K562 (cell line): Measurements from ENCODE around the gene TMEM163. TPM values are rescaled to one million over a fixed set of nuclear protein-coding genes. Genes with fewer than 3 reads are reported as not detected.

ENCODE experiments used
- ATAC-seq: fragments of 200-7000 bp; cut with Tn5 transposase; 3 replicates; pipeline ENCODE4 v1.9.1; 2020; ENCODE audit warnings: moderate library complexity
- BruUV-seq: library from RNA; stranded (reverse); fragments of 400-500 nt; replicated peaks from 2 replicates; lab custom pipeline; 2021; lab: Mats Ljungman, UMichigan
- CTCF ChIA-PET: fragments of 300-600 bp; formaldehyde crosslinking; extraction: SDS; loops from one replicate; lab custom pipeline; 2021; ENCODE audit warnings: low intra/inter-chr PET ratio; lab: Yijun Ruan, JAX
- POLR2A ChIA-PET: fragments of 300-600, 350-650 bp; sonication (Branson Sonifier 250); formaldehyde crosslinking; extraction: SDS; loops from one replicate; lab custom pipeline; 2021; ENCODE audit warnings: antibody characterized with exemption, inconsistent platforms; lab: Yijun Ruan, JAX
- DNase-seq, 4 experiments: peaks; one replicate each; pipeline versions ENCODE4 v3.0.0 to v3.0.0-alpha.2; 2011 to 2018; ENCODE audit warnings: low spot score in 3 of 4, mixed read lengths in 3 of 4; ENCODE audit errors: extremely low read depth in 1 of 4
- FAIRE-seq: peaks from 2 replicates; lab custom pipeline; 2011; peaks lifted over from hg19 to GRCh38; lab: Jason Lieb, UNC
- H2AFZ ChIP-seq: 2 replicates; pipeline ENCODE4 v1.6.0; 2011; ENCODE audit warnings: low read depth, low read length, control low read depth, inconsistent platforms
- H3K27ac ChIP-seq: fragments of 200-600 bp; 3 replicates; pipeline ENCODE4 v1.8.0; 2011; ENCODE audit warnings: low read depth, mild to moderate bottlenecking, control low read depth, inconsistent platforms, low read length, moderate library complexity, mixed read lengths; ENCODE audit errors: extremely low read depth
- H3K27me3 ChIP-seq, 2 experiments: fragments of 300-600 bp in 1 of 2; 2 replicates in 1 of 2; 3 replicates in 1 of 2; pipeline versions ENCODE4 v1.6.0 to v1.8.0; 2011; ENCODE audit warnings: inconsistent platforms in 2 of 2, low read length in 2 of 2, mild to moderate bottlenecking in 1 of 2, mixed read lengths in 1 of 2, moderate library complexity in 1 of 2; ENCODE audit not compliant: control insufficient read depth in 2 of 2, insufficient read depth in 2 of 2
- H3K36me3 ChIP-seq: fragments of 300-600 bp; 3 replicates; pipeline ENCODE4 v1.8.0; 2011; ENCODE audit warnings: mild to moderate bottlenecking, low read length, inconsistent platforms; ENCODE audit not compliant: control insufficient read depth, insufficient read depth
- H3K4me1 ChIP-seq, 2 experiments: fragments of 200-600 bp in 1 of 2; replicated peaks in 1 of 2; 2 replicates in 1 of 2; 3 replicates in 1 of 2; pipeline versions ENCODE4 v1.5.1 to v1.8.0; 2011; ENCODE audit warnings: inconsistent platforms in 2 of 2, low read length in 2 of 2, mild to moderate bottlenecking in 1 of 2, mixed read lengths in 1 of 2, moderate library complexity in 1 of 2; ENCODE audit not compliant: control insufficient read depth in 2 of 2, insufficient read depth in 2 of 2
- H3K4me2 ChIP-seq: 2 replicates; pipeline ENCODE4 v1.6.1; 2011; ENCODE audit warnings: low read length, control low read depth, inconsistent platforms, mixed read lengths; ENCODE audit not compliant: insufficient read depth
- H3K4me3 ChIP-seq: fragments of 200-600 bp; sonication (generic), shearing (Covaris generic); 2 replicates; pipeline ENCODE4 v1.5.1; 2016; ENCODE audit warnings: control low read depth, inconsistent platforms
- H3K79me2 ChIP-seq: fragments of 200-600 bp; 3 replicates; pipeline ENCODE4 v1.8.0; 2011; ENCODE audit warnings: low read length, inconsistent platforms; ENCODE audit not compliant: control insufficient read depth, insufficient read depth
- H3K9ac ChIP-seq, 2 experiments: 2 replicates each; pipeline versions ENCODE4 v1.6.0 to v1.6.1; 2011; ENCODE audit warnings: low read depth in 2 of 2, low read length in 2 of 2, control low read depth in 1 of 2, inconsistent platforms in 1 of 2, mild to moderate bottlenecking in 1 of 2, mixed read lengths in 1 of 2; ENCODE audit not compliant: insufficient read depth in 1 of 2
- H3K9me1 ChIP-seq: one replicate; pipeline ENCODE4 v1.6.0; 2011; ENCODE audit warnings: inconsistent platforms, mild to moderate bottlenecking, low read length, moderate library complexity; ENCODE audit not compliant: control insufficient read depth, insufficient read depth
- H3K9me3 ChIP-seq: replicated peaks from 2 replicates; pipeline ENCODE4 v1.5.1; 2011; ENCODE audit warnings: low read depth, low read length, inconsistent platforms; ENCODE audit not compliant: control insufficient read depth, insufficient read depth
- H4K20me1 ChIP-seq: replicated peaks from 2 replicates; pipeline ENCODE4 v1.6.1; 2011; ENCODE audit warnings: low read length, inconsistent platforms, mixed read lengths; ENCODE audit not compliant: control insufficient read depth, insufficient read depth
- CGGBP1 ChIP-seq: fragments of 250-450 bp; sonication (Bioruptor Pico); IDR thresholded peaks from 2 replicates; pipeline ENCODE4 v1.9.0; 2021; ENCODE audit warnings: mild to moderate bottlenecking
- E2F8 ChIP-seq: fragments of 450-650 bp; IDR thresholded peaks from 2 replicates; pipeline ENCODE4 v1.7.1; 2018; ENCODE audit warnings: mild to moderate bottlenecking, low read depth; ENCODE audit not compliant: partially characterized antibody
- GATA2 ChIP-seq: sonication (generic); formaldehyde crosslinking; IDR thresholded peaks from 2 replicates; pipeline ENCODE4 v1.4.0; 2020; ENCODE audit warnings: mild to moderate bottlenecking, missing genetic modification reagents
- KDM5B ChIP-seq: fragments of 200-600 bp; sonication (generic); IDR thresholded peaks from 2 replicates; pipeline ENCODE4 v1.6.1; 2012; ENCODE audit warnings: low read depth, mild to moderate bottlenecking, moderate library complexity, low read length, control low read depth, inconsistent platforms; ENCODE audit not compliant: insufficient replicate concordance
- NFATC3 ChIP-seq: fragments of 450-650 bp; IDR thresholded peaks from 2 replicates; pipeline ENCODE4 v1.6.1; 2017; ENCODE audit warnings: mild to moderate bottlenecking
- NONO ChIP-seq, 2 experiments: fragments of 200-400 bp in 1 of 2; fragments of 450-650 bp in 1 of 2; formaldehyde crosslinking in 1 of 2; IDR thresholded peaks; 2 replicates each; pipeline ENCODE4 v1.6.1; 2017; ENCODE audit warnings: low read depth in 2 of 2, mild to moderate bottlenecking in 2 of 2, moderate library complexity in 2 of 2, low read length in 1 of 2
- RNF2 ChIP-seq: sonication (generic); IDR thresholded peaks from 2 replicates; pipeline ENCODE4 v1.6.1; 2016
- SMC3 ChIP-seq: conservative IDR thresholded peaks from 2 replicates; pipeline ENCODE4 v1.6.1; 2011; ENCODE audit warnings: low read depth, low read length, improper control_type of control experiment; ENCODE audit not compliant: insufficient read depth
- YY1 ChIP-seq, 3 experiments: IDR thresholded peaks; 2 replicates each; pipeline ENCODE4 v1.6.1; 2011; ENCODE audit warnings: low read length in 2 of 3, mild to moderate bottlenecking in 2 of 3, moderate library complexity in 2 of 3, borderline replicate concordance in 1 of 3, control low read depth in 1 of 3, low read depth in 1 of 3; ENCODE audit not compliant: insufficient read depth in 3 of 3, insufficient replicate concordance in 2 of 3, control insufficient read depth in 1 of 3, insufficient read length in 1 of 3; ENCODE audit errors: extremely low read depth in 1 of 3
- ZKSCAN1 ChIP-seq: fragments of 150-350 bp; IDR thresholded peaks from 2 replicates; pipeline ENCODE4 v1.6.1; 2016; ENCODE audit warnings: low read depth, low read length
- WGBS: fragments of 100-300 bp; shearing (Covaris generic); methylation state at CpG from one replicate; pipeline ENCODE4 v1.1.6; 2016; ENCODE audit warnings: low coverage, mixed read lengths; ENCODE audit not compliant: insufficient coverage; ENCODE audit errors: missing lambda C conversion rate; 5-methylcytosine and 5-hydroxymethylcytosine counted together
- in situ Hi-C: fragments of 300-500 bp; cut with MboI; formaldehyde crosslinking; loops from 4 replicates; pipeline ENCODE4 v1.15.0; 2018; ENCODE audit warnings: inconsistent platforms, mixed read lengths
- intact Hi-C: fragments of 100-400 bp; cut with micrococcal nuclease; formaldehyde crosslinking; loops from 2 replicates; pipeline ENCODE4 v1.14.2; 2022
- polyA plus RNA-seq, 8 experiments: library from polyadenylated mRNA; depleted of rRNA in 4 of 8; stranded (reverse) in 5 of 8; unstranded in 3 of 8; fragments of >200 nt; fragmentation: Nextera tagmentation in 2 of 8; fragmentation: Illumina TruSeq in 1 of 8; extraction: Ambion mirVana in 2 of 8; extraction: Trizol in 1 of 8; gene quantifications; 2 replicates each; pipeline versions ENCODE4 v1.2.1 to v1.2.3, GENCODE V29; 2011 to 2014; ENCODE audit warnings: inconsistent platforms in 1 of 8, missing spikeins in 1 of 8
- total RNA-seq, 7 experiments: library from RNA; depleted of rRNA in 6 of 7; stranded (reverse); fragments of >200 nt in 6 of 7; fragmentation: Illumina TruSeq in 2 of 7; extraction: Trizol in 2 of 7; gene quantifications; 2 replicates each; pipeline versions ENCODE4 v1.2.1 to v1.2.3, GENCODE V29; 2011 to 2021; ENCODE audit warnings: low replicate concordance in 1 of 7
- TF ChIP-seq, protein P1 (sequence below): sonication (generic); formaldehyde crosslinking; IDR thresholded peaks from 2 replicates; pipeline ENCODE4 v1.8.0; 2022; ENCODE audit warnings: missing genetic modification reagents, mild to moderate bottlenecking, borderline replicate concordance
- TF ChIP-seq, protein P2 (sequence below): fragments of 450-650 bp; formaldehyde crosslinking; conservative IDR thresholded peaks from 2 replicates; pipeline ENCODE4 v1.4.0; 2022; ENCODE audit warnings: mild to moderate bottlenecking, missing genetic modification characterization
- TF ChIP-seq, protein P3 (sequence below): fragments of 450-650 bp; formaldehyde crosslinking; IDR thresholded peaks from 2 replicates; pipeline ENCODE4 v1.4.0; 2020; ENCODE audit warnings: mild to moderate bottlenecking, moderate library complexity

Gene TMEM163
- total and polyA plus RNA-seq, 9 of the 15 experiments (the other 6 are each of a cell fraction or from before 2014, with no cell fraction given), result 0.04 to 0.68 (median 0.16) TPM; not detected in 3

DNA sequence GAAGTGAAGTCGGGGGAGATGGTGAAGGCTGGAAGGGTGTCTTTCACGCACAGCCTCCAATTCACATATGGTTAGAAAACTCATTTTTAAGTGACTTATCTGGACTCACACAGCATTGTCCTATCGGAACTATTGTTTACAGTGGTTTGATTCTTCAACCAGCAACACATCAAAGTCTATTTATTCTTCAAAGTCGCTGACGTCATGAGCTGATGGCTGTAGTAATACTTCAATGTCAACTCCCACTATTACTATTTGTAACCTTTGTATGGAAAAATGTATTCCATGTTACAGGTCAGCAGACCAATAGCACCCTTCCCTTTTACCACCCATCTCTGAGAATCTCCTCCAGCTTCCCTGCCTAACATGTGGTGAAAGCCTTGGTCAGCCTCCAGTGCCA is 47.8 kb upstream of the TMEM163 start:
- no peaks in the 10 kb centered on the region for H3K79me2 ChIP-seq
- H3K27ac ChIP-seq, result no peak overlapping the region
- ChIA-PET POLR2A (no interaction called here), CTCF (no interaction called here)
- no peak overlapping the region for H3K4me2 ChIP-seq
- H3K4me3 ChIP-seq, result no peak overlapping the region
- in situ Hi-C loops (no loop called here), intact Hi-C loops (no loop called here)
- TF ChIP-seq CGGBP1 (CRISPR knock-in tag) (no peak), KDM5B (no peak), RNF2 (no peak), NONO (IDR thresholded peaks at IDR 0.05; ENCODE audit: low read depth in 2 of 2, low read length in 1 of 2) (no peak), NFATC3 (no peak), ZKSCAN1 (no peak), GATA2 (CRISPR knock-in tag) (no peak), SMC3 (no peak), YY1 (IDR thresholded peaks at IDR 0.05; ENCODE audit: borderline replicate concordance in 1 of 3, control insufficient read depth in 1 of 3, extremely low read depth in 1 of 3, insufficient read depth in 3 of 3, insufficient read length in 1 of 3, insufficient replicate concordance in 2 of 3, low read depth in 1 of 3, low read length in 2 of 3) (no peak), E2F8 (no peak)
- TF ChIP-seq, protein P1, sequence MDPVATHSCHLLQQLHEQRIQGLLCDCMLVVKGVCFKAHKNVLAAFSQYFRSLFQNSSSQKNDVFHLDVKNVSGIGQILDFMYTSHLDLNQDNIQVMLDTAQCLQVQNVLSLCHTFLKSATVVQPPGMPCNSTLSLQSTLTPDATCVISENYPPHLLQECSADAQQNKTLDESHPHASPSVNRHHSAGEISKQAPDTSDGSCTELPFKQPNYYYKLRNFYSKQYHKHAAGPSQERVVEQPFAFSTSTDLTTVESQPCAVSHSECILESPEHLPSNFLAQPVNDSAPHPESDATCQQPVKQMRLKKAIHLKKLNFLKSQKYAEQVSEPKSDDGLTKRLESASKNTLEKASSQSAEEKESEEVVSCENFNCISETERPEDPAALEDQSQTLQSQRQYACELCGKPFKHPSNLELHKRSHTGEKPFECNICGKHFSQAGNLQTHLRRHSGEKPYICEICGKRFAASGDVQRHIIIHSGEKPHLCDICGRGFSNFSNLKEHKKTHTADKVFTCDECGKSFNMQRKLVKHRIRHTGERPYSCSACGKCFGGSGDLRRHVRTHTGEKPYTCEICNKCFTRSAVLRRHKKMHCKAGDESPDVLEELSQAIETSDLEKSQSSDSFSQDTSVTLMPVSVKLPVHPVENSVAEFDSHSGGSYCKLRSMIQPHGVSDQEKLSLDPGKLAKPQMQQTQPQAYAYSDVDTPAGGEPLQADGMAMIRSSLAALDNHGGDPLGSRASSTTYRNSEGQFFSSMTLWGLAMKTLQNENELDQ (CRISPR knock-in tag), result no peak
- TF ChIP-seq, protein P2, sequence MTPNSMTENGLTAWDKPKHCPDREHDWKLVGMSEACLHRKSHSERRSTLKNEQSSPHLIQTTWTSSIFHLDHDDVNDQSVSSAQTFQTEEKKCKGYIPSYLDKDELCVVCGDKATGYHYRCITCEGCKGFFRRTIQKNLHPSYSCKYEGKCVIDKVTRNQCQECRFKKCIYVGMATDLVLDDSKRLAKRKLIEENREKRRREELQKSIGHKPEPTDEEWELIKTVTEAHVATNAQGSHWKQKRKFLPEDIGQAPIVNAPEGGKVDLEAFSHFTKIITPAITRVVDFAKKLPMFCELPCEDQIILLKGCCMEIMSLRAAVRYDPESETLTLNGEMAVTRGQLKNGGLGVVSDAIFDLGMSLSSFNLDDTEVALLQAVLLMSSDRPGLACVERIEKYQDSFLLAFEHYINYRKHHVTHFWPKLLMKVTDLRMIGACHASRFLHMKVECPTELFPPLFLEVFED (CRISPR knock-in tag), result no peak
- TF ChIP-seq, protein P3, sequence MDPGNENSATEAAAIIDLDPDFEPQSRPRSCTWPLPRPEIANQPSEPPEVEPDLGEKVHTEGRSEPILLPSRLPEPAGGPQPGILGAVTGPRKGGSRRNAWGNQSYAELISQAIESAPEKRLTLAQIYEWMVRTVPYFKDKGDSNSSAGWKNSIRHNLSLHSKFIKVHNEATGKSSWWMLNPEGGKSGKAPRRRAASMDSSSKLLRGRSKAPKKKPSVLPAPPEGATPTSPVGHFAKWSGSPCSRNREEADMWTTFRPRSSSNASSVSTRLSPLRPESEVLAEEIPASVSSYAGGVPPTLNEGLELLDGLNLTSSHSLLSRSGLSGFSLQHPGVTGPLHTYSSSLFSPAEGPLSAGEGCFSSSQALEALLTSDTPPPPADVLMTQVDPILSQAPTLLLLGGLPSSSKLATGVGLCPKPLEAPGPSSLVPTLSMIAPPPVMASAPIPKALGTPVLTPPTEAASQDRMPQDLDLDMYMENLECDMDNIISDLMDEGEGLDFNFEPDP (CRISPR knock-in tag), result no peak
- H3K9ac ChIP-seq, result no peak overlapping the region
- WGBS, result 0% methylated on average over 5 of the region's 5 CpGs
- H4K20me1 ChIP-seq, result no peaks in the 10 kb centered on the region
- H2AFZ ChIP-seq, result no peak overlapping the region
- H3K9me1 ChIP-seq, result no peaks in the 10 kb centered on the region
- no peaks in the 10 kb centered on the region for H3K4me1 ChIP-seq
- BruUV-seq, result no TSS peak
- no peaks in the 10 kb centered on the region for H3K9me3 ChIP-seq
- ATAC-seq, result no peak
- no peak for FAIRE-seq
- H3K36me3 ChIP-seq, result no peaks in the 10 kb centered on the region
- 0 out of 5 replicates have a peak, but pooled peaks cover 0 to 3% of the 10 kb centered on the region in 2 experiments for H3K27me3 ChIP-seq
- DNase-seq, result no peak
